Activated naive CD8-positive, alpha-beta T cell (primary cell): Measurements from ENCODE around the gene CACNA2D1.

Experiments
- H3K27ac Mint-ChIP-seq: one replicate; pipeline ENCODE4 v1.8.0; 2021; ENCODE audit warnings: mixed read lengths
- H3K27me3 Mint-ChIP-seq: one replicate; pipeline ENCODE4 v1.8.0; 2021; ENCODE audit warnings: mixed read lengths
- H3K36me3 Mint-ChIP-seq: one replicate; pipeline ENCODE4 v1.8.0; 2021; ENCODE audit warnings: mixed read lengths
- H3K4me1 Mint-ChIP-seq: one replicate; pipeline ENCODE4 v1.8.0; 2021; ENCODE audit warnings: low read depth, mixed read lengths
- H3K4me3 Mint-ChIP-seq: one replicate; pipeline ENCODE4 v1.8.0; 2021; ENCODE audit warnings: mild to moderate bottlenecking, mixed read lengths
- H3K9me3 Mint-ChIP-seq: one replicate; pipeline ENCODE4 v1.8.0; 2021; ENCODE audit warnings: low read depth, mixed read lengths

CACNA2D1 gene

DNA sequence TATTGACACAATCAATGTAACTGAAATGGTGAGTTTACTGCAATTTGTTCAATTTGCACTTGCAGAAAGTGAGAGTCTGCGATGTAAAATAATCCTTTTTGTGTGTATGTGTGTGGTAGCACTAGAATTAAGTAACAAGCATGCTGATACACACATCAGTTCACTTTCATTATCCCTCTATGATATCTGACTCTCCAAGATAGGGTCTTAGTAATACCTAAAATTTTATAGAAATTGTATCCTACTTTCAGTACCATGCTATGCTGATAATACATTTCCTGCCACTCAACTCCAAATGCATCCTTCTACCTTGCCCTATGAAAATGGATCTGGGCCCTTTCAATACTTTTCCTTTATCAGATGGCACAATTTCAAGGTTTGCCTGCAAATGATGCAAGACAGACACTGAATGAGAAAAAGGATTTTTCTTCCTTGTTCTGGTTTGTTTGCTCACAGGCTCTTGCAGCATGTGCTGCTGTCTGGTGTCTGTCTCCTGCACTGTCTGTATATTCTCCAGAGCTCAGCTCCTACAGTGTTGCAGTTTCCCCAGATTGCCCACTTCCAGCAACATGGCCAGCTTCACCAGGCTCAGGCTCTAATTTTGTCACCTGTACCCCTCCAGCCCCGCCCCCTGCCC is 375.8 kb downstream of the CACNA2D1 start:
- peak overlapping the region; percentile 16 for H3K27ac Mint-ChIP-seq

DNA sequence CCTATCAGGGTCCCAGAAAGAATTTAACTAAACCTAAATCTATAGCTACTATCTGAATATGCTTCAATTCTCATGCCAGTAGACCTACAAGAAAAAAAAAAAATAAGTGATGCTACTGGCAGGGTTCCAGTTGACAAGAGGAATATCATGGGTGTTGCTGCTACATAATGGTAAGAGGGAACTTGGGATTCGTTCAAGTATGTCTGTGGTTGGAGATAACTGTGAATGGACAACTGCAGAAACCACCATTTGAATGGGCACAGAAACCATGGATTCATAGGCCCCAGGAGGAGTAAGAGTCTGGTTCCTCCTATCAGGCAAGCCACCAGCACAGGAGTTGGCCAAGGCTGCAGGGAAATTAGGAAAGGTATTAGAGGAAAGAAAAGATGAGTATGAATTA is 386.1 kb downstream of the CACNA2D1 start:
- no peaks in the 10 kb centered on the region for H3K27me3 Mint-ChIP-seq
- peaks cover 3% of the 10 kb centered on the region for H3K9me3 Mint-ChIP-seq
- no peaks in the 10 kb centered on the region for H3K36me3 Mint-ChIP-seq
- no peaks in the 10 kb centered on the region for H3K4me1 Mint-ChIP-seq
- no peak overlapping the region for H3K27ac Mint-ChIP-seq
- no peak overlapping the region for H3K4me3 Mint-ChIP-seq

More for the DNA sequence above, 375.8 kb downstream of the CACNA2D1 start:
- H3K4me3 Mint-ChIP-seq: no peak overlapping the region
- no peaks in the 10 kb centered on the region for H3K36me3 Mint-ChIP-seq
- H3K4me1 Mint-ChIP-seq: no peaks in the 10 kb centered on the region
- no peaks in the 10 kb centered on the region for H3K27me3 Mint-ChIP-seq
- no peaks in the 10 kb centered on the region for H3K9me3 Mint-ChIP-seq

DNA sequence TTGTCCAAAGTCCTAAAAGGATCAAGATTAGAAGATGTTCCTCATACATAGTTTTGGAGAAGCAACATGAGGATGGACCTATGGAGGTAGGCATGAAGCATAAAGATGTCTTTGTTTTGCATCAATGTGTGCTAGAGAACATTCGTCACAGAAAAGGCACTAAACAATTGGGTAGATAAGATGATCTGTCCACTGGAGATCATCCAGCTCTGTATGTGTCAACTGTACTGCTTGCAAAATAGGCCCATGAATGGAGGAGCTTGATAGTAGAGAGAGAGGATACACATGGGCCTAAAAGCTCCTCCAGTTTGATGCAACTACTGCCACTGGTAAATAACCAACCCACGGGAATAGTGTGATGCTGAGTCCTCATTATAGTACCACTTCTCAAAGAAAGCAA is 387.3 kb downstream of the CACNA2D1 start:
- no peaks in the 10 kb centered on the region for H3K36me3 Mint-ChIP-seq
- H3K9me3 Mint-ChIP-seq: peaks cover 3% of the 10 kb centered on the region
- no peaks in the 10 kb centered on the region for H3K4me1 Mint-ChIP-seq
- no peaks in the 10 kb centered on the region for H3K27me3 Mint-ChIP-seq
- no peak overlapping the region for H3K4me3 Mint-ChIP-seq
- H3K27ac Mint-ChIP-seq: no peak overlapping the region

DNA sequence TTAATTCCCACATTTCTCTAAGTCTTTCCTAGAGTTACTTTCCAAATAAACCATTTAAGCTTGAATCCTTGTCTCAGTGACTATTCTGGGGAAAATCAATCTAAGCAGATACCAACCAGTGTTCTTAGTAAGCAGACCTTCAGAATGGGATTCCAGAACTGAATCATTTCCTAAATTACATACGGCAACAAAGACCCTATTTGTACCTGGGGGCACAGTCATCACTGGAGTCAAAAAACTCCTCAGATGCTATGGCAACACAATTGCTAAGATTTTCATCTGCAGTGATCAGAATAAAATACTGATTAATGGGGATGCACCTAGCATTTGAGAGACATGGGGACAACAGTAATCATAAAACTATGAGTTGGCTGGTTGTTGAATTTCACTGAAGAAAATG is 389.0 kb downstream of the CACNA2D1 start:
- H3K27ac Mint-ChIP-seq: no peak overlapping the region
- no peaks in the 10 kb centered on the region for H3K27me3 Mint-ChIP-seq
- no peaks in the 10 kb centered on the region for H3K36me3 Mint-ChIP-seq
- H3K4me3 Mint-ChIP-seq: no peak overlapping the region
- H3K9me3 Mint-ChIP-seq: peaks cover 3% of the 10 kb centered on the region
- no peaks in the 10 kb centered on the region for H3K4me1 Mint-ChIP-seq

DNA sequence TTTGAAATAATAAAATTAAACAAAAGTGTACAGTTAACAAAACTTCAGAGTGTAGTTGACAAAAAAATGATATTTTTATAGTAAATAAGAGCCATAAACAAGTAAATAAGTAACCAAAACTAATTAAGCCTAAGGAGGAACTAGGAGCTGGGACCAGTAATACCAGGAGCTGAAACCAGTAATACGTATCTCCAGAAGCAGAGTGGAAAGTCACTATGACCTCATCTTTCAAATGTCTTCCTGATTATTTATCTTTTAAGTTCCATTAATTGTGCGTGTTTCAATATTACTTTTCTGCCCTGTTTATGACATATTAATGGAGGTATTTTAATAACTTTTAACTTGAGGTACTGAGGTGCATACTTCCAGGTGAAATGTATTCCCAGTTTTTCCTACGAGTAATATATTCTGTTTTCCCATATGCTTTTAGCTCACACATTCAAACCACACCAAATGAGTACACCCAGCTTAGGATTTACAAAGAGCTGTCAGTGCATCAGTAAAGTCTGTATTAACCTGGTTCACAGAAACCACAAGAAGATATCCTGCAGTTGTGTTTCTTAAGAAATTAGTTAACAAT is 390.0 kb downstream of the CACNA2D1 start:
- peaks cover 3% of the 10 kb centered on the region for H3K9me3 Mint-ChIP-seq
- no peaks in the 10 kb centered on the region for H3K36me3 Mint-ChIP-seq
- no peak overlapping the region for H3K27ac Mint-ChIP-seq
- no peaks in the 10 kb centered on the region for H3K27me3 Mint-ChIP-seq
- H3K4me1 Mint-ChIP-seq: no peaks in the 10 kb centered on the region
- H3K4me3 Mint-ChIP-seq: no peak overlapping the region

DNA sequence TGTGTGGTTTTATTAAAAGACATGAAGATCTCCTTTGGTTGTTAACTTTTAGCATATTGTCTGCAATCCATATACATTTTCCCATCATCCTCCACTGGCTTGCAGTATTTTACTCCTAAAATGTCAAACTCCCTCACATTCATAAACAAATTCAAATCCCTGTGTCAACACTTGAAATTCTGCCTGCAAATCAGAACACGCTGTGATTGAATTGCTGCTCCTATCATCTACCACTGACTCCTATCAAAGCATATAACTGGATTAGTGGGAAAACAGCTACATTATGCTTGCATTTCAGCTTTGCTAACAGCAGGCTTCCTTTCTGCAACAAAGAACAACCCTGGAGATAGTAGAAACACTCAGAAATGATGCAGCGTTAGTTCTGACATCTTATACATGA is 392.0 kb downstream of the CACNA2D1 start:
- Mint-ChIP-seq H3K27ac (no peak overlapping the region), H3K9me3 (peaks cover 3% of the 10 kb centered on the region), H3K27me3 (no peaks in the 10 kb centered on the region)

DNA sequence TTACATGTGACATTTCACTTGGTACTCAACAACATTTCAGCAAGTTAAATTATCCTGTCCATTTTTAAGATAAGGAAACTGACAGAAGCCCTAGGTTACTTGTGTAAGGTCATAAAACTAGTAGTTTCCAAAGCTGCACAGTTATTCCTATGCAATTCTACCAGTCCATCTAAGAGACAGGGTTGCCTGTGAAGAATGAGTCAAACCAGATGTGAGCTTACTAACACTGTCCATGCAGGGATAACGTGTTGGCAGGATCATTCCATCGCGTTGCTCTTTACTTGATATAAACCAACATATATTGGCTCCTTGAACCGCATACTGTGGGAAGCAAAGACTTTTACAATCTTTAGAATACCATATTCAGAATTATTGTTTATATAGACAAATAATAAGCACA is 392.8 kb downstream of the CACNA2D1 start:
- no peaks in the 10 kb centered on the region for H3K4me1 Mint-ChIP-seq
- H3K9me3 Mint-ChIP-seq: no peaks in the 10 kb centered on the region

More for the DNA sequence above, 392.0 kb downstream of the CACNA2D1 start:
- H3K36me3 Mint-ChIP-seq: no peaks in the 10 kb centered on the region
- no peak overlapping the region for H3K4me3 Mint-ChIP-seq
- no peaks in the 10 kb centered on the region for H3K4me1 Mint-ChIP-seq

DNA sequence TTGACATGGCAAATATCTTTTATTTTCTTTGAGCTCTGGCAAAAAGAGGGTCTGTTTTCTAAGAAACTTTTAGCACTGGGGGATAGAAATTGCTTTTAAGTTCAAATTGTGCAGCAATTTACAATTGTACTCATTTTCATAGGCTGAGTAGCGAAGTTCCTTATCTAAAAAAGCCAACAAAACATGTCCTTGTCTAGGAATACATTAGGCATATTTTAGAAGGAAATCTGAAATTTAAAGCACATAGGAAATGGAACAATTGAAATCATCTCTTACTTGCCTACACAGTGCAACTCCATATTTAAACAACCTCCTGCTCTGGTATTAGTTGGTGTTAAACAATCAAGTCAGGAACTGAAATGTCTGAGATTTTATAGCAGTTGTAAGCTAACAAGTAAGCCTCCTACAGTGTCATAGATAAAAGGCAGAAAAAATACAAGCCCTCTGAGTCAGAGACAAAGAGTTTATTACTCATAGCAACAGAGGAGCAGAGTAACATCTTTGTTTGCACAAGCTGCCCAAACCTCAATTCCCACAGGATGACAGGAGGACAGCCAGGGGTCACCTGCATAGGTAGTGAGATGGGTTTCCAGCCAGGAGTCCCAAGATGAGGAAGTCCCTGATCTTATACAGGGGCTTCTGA is 393.6 kb downstream of the CACNA2D1 start:
- Mint-ChIP-seq H3K9me3 (no peaks in the 10 kb centered on the region), H3K4me1 (no peaks in the 10 kb centered on the region), H3K27ac (no peak overlapping the region), H3K36me3 (no peaks in the 10 kb centered on the region), H3K27me3 (no peaks in the 10 kb centered on the region), H3K4me3 (no peak overlapping the region)

More for the DNA sequence above, 392.8 kb downstream of the CACNA2D1 start:
- H3K27ac Mint-ChIP-seq: no peak overlapping the region
- no peaks in the 10 kb centered on the region for H3K36me3 Mint-ChIP-seq
- H3K27me3 Mint-ChIP-seq: no peaks in the 10 kb centered on the region
- no peak overlapping the region for H3K4me3 Mint-ChIP-seq

DNA sequence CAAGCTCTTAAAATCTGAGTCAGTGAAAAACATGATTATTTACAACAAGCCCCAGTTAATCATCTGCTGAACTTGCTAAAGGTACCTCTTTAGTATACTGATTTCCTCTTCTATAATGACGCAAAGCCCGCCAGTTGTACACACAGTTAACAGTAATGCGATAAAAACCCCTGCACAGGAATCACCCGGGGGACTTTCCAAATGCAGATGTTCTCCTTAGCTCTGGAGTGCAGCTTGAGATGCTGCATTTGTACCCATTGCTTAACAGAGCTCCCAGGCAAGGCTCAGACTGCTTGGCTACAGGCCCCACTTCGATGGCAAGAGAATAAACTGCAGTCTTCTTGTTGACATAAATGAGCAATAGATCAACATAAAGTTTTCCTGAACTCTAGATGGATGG is 394.1 kb downstream of the CACNA2D1 start:
- Mint-ChIP-seq H3K9me3 (no peaks in the 10 kb centered on the region), H3K4me1 (no peaks in the 10 kb centered on the region), H3K27me3 (no peaks in the 10 kb centered on the region), H3K36me3 (no peaks in the 10 kb centered on the region), H3K4me3 (no peak overlapping the region), H3K27ac (no peak overlapping the region)

DNA sequence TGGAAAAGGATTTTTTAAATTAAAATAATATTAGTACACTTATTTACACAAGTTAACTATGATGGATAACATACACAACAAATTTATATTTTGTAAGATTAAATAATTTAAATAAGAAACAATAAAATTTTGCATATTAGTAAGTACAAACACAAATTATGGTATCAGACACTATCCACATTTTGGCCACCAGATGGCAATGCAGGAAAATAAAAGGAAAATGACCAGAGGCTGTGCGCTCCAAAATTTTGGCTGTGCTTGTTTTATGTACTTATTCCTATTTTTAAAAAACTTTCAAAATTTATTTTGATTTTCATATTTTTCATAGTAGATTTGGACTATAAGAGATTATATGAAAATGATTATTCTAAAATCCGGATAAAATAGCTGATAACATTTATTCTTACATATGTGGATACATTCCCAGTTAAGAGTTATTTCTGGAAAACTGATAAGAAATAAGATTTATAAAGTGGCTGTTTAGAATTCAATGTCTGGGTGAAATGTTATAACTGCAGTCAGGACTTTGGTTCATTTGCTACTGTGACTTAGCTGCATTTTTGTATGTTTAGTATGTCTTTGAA is 399.0 kb downstream of the CACNA2D1 start:
- H3K27me3 Mint-ChIP-seq: no peaks in the 10 kb centered on the region
- no peaks in the 10 kb centered on the region for H3K4me1 Mint-ChIP-seq
- no peak overlapping the region for H3K4me3 Mint-ChIP-seq
- H3K36me3 Mint-ChIP-seq: no peaks in the 10 kb centered on the region
- H3K9me3 Mint-ChIP-seq: no peaks in the 10 kb centered on the region
- H3K27ac Mint-ChIP-seq: no peak overlapping the region

DNA sequence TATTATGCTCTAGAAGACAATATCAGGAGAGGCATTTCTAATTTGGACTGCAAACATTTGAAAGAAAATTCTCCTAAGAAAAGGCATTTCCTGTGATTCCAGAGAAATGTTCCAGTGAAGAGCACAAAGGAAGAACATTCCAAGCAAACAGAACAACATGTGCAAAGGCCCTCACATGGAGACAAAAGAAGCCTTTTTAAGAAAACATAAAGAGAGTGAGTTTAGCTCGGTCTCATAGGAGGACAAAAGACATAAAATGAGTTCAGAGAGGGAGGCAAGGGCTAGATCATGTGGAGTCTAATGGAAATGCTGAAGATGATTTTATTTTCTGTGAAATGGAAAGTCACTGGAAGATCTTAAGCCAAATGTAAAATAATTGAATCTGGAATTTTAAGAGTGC is 404.0 kb downstream of the CACNA2D1 start:
- Mint-ChIP-seq H3K36me3 (no peaks in the 10 kb centered on the region), H3K4me1 (no peaks in the 10 kb centered on the region), H3K9me3 (no peaks in the 10 kb centered on the region), H3K27me3 (no peaks in the 10 kb centered on the region), H3K27ac (no peak overlapping the region), H3K4me3 (no peak overlapping the region)

DNA sequence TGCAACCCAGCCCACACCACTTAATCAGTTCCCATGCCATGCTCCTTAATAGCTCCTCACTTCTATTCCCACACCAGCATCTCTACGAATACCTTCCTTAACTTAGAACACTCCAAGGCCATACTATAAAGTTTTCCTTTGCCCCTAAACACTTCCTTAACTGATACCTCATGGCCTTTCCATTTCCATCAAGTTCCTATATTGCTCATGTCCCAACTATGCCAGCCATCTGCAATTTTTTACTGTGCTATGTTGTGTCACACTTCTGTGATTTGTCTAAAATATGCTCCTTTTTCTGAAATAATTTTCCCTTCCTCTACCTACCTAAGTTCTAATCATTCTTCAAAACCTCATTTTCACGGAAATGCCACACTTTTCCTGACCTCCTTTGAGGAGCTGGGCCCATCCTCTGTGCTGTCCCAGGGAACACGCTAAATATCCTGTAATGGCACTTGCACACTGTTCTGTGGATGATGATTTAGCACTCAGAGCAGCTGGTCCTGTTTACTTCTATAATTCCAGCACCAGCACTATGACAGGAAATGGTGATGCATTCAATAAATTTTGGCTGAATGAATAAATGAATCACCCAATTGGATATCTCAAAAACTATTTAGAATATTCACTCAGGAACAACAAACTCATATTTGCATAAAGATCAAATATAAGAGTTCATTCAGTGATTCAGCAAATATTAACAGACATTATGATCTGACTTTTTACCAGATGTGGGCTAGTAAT is 407.3 kb downstream of the CACNA2D1 start:
- H3K9me3 Mint-ChIP-seq: no peaks in the 10 kb centered on the region
- no peak overlapping the region for H3K27ac Mint-ChIP-seq
- H3K4me1 Mint-ChIP-seq: no peaks in the 10 kb centered on the region
- no peaks in the 10 kb centered on the region for H3K27me3 Mint-ChIP-seq
- H3K36me3 Mint-ChIP-seq: no peaks in the 10 kb centered on the region
- no peak overlapping the region for H3K4me3 Mint-ChIP-seq

DNA sequence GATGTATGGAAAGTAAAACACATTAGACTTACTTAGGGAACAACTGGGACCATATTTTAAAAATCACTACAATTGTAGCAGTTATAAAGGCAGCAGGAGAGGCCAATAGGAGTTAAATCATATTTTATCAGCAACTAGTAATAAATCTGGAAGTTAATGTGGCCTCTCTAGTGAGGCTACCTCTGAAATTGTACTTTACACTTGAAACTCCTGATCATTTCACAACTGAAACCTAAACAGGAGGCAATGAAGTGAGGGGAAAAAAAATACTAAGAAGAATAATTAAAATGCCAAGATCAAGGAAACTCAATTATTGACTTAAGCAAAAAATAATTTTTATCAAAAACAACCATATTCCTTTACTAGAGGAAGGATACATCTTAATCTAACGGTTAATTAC is 408.1 kb downstream of the CACNA2D1 start:
- Mint-ChIP-seq H3K36me3 (no peaks in the 10 kb centered on the region), H3K4me3 (no peak overlapping the region), H3K27me3 (no peaks in the 10 kb centered on the region), H3K27ac (no peak overlapping the region), H3K9me3 (no peaks in the 10 kb centered on the region), H3K4me1 (no peaks in the 10 kb centered on the region)

DNA sequence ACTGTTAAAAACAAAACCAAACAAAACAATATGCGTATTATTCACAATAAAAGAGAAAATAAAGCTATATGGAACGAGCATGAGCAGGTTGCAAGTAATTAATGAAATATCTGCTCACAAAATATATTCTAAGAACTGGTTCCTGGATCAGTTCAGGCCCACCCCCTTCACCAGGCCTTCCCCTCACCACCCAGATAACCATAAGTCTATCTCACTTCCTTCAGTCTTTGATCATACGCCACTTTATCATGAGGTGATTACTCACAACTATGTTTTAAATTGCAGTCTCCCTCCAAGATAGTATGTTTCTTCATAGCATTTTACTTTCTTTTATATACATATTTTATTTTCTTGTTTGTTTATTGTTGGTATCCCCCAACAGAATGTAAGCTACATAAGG is 410.7 kb downstream of the CACNA2D1 start:
- Mint-ChIP-seq H3K27me3 (no peaks in the 10 kb centered on the region), H3K27ac (no peak overlapping the region), H3K4me1 (no peaks in the 10 kb centered on the region), H3K36me3 (no peaks in the 10 kb centered on the region), H3K4me3 (no peak overlapping the region), H3K9me3 (no peaks in the 10 kb centered on the region)
